HCEC 1CT (cell line): ENCODE results near the gene SCN5A.

Experiments used
- DNase-seq: peaks from one replicate; pipeline ENCODE4 v3.0.0-alpha.2; 2017

The SCN5A gene

DNA sequence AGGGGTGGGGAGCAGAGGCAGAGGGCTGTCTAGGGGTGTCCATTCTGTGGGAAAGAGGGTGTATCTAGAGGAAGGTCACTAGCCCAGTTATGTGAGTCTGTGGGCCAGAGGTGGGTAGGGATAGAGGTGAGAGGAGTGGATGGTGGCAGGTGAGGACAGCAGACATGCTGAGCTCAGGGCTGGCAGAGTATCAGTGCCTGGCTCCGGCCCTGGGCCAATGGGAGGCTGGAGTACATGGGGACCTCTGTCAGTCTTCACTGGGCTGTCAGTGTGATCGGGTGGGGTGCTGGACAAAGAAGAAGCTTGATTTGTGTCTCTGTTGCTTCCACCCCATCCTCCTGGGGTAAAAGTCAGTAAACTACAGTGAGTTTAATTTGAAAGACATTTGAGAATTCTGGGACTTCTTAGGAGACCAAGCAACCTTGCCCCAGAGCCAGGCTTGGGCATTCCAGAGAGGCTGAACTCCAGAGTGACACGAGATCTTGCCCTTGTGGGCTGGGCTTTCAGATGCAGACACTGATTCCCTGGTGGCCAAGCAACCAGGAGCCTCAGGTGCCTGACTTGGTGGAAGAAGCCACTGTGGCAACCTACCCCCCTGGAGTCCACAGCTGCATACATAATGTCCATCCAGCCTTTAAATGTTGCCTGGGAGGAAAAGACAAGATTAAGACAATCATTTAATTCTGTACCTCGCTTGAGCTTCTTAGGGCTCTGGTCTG is 92.7 kb downstream of the SCN5A start:
- DNase-seq, result no peak

DNA sequence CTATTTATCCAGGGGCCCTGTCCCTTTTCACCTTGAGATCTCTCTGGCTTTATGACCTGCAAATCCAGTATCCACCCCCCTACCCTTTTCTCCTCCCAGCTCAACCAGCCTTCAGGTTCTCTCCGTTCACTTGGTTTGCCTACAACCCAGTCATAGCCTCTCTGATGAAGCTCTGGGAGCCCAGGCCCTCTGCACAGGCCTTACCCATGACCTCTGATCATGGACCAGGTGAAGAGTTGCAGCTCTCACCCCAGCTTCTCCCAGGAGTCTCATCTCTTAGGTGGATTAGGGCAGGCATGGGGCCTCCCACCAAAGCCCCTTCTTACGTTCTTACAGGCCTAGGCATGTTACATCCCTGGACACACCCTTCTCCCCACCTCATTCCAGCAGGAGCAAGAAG is 93.6 kb downstream of the SCN5A start:
- no peak for DNase-seq

DNA sequence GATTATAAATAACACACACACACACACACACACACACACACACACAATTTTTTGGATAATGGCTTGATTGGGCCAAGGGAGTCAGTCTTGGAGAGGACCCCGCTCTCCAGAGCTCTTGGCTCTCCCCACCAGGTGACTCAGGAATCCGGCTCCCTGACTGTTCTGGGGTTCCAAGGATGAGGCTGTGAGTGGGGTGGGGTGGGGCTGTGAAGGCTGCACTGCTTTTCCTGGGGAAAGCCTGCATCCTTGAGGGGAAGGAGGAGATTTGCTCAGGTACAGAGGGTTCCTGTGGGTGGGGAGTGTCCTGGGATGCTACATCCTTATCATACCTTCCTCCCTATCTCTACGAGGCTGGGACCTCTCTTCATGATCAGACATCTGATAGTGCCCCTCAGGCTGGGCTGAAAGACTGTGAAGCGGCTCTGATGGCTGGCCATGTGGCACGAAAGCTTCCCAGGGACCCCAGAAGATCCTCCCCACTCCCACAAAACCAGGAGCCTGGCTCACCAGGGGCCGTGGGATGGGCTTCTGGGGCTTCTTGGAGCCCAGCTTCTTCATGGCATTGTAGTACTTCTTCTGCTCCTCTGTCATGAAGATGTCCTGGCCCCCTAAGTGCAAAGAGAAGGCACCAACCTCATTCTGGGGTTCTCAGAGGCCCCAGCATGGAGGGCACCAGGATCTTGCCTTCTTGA is 94.2 kb downstream of the SCN5A start:
- DNase-seq, result no peak

DNA sequence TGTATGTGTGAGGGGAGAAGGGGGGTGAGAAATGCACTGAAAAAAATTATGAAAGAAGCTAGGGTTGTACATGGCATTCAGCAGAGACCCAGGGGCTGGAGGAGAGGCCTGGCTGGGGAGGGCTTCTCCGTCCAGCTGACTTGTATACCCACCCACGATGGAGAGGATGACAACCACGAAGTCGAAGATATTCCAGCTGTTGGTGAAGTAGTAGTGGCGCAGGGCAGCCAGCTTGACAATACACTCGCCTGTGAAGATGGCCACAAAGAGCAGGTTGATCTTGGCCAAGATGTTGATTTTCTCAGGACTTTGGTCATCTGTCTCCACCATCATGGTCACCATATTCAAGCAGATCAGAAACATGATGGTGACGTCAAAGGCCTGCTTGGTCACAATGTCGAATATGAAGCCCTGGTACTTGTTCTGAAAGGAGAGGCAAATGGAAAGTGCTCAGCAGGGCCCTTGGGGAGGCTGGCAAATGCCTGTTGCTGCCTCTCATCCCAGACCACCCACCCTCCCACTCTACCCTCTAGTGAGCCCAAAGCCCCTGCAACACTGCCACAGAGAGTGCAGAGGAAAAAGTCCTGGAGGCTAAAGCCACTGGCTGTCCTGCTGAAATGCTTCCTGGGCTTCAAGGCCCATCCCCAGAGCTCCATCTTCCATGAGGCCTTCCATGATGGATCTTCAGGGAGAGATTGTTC is 95.2 kb downstream of the SCN5A start:
- DNase-seq, result no peak

DNA sequence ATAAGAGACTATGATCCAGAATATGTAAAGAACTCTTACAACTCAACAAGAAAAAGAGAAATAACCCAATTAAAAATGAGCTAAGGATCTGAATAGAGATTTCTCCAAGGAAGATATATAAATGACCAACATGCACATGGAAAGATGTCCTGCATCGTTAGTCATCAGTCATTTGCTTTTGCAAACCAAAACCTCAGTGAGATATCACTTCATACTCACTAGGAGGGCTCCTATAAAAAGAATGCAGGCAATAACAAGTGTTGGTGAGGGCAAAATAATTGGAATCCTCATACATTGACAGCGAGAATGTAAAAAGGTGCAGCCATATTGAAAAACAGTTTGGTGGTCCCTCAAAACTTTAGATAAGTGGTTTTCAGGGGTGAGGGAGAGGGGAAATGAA is 96.4 kb downstream of the SCN5A start:
- DNase-seq, result no peak

DNA sequence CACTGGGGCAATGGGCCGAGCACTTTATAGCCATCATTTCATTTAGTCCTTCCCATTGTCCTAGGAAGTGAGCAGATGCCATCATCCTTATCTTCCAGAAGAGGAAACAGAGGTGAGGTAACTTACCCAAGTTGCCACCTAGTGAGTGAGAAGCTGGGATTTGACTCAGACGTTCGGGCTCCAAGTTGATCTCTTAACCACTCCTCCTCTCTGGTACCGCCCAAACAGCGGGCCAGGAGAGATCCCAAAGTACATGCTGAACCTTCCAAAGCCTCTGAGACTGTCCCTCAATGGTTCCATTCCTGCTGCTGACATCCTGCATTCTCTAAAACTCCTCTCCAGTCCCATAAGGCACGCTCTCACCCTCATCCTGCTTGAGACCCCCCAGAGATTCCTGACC is 97.1 kb downstream of the SCN5A start:
- DNase-seq, result no peak

DNA sequence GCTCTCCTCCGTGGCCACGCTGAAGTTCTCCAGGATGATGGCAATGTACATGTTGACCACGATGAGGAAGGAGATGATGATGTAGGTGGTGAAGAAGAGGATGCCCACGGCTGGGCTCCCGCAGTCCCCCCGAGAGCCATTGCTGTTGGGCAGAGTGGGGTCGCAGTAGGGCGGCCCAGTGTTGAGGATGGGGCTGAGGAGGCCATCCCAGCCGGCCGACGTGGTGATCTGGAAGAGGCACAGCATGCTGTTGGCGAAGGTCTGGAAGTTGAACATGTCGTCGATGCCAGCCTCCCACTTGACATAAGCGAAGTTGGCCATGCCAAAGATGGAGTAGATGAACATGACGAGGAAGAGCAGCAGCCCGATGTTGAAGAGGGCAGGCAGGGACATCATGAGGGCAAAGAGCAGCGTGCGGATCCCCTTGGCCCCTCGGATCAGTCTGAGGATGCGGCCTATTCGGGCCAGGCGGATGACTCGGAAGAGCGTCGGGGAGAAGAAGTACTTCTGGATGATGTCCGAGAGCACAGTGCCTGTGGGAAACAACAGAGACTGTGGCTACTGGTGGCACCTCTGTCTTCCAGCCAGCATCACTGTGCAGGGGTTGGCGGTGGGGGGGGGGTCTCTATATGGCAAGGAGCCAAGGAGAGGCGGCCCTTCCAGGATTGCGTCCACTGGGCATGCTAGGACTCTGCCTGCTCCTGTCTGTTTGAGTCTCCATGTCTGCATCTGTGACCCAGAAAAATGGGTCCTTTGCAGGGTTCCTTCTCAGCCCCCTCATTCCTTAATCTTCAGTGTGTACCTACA is 98.3 kb downstream of the SCN5A start:
- DNase-seq, result no peak

DNA sequence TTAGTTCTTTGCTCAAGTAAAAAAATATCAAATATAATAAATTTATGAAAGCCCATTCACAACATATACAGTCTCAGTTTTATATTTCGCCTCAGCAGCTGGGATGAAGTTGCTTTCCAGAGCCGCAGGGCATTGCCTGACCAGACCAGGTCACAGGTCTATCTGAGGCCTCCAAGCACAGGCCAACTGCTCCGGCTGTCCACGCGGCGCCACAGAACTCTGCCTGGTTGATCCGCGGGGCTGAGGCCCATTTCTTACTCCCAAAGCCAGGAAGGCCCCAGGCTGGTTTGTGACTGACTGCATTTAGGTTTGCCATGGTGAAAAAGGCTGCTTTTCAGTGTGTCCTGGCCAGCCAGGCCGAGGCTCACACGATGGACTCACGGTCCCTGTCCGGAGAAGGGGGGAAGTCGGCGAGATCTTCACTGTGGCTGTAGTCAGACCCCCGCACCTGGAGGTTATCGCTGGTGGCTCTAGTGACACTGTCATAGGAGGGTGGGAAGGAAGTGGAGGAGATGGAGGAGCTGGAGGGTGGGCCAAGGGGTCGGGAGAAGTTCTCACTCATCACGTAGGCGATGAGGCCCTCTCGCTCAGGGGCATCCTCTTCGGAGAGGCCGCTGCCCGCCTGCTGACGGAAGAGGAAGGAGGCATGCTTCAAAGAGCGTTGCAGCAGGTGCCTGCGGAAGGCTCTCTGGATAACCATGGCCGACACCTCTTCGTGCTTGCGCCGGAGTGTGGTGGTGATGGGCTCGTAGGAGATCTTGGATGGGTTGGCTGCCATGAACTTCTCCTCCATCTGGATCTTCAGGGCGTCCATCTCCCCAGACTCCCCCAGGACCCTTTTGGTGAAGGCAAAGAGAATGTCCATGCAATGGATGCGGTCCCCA is 99.3 kb downstream of the SCN5A start:
- no peak for DNase-seq

DNA sequence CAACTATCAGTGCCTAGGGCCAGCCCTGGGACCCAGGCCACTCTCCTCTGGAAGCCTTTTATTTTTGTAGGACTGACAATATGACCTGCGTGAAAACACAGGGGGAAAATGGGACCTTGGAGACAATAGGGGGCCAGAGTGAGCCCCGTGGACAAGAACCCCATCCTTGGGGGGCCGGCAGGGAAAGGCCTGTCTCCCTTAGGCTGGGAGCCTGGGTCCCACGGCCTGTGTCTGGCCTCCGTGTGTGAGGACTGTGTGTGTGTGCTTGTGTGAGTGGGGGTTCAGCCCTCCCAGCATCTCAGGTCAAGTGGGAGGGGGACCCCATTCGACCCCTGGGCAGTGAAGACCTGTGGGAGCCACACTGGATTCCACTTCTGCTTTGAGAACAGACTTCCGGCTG is 100.0 kb downstream of the SCN5A start:
- no peak for DNase-seq

DNA sequence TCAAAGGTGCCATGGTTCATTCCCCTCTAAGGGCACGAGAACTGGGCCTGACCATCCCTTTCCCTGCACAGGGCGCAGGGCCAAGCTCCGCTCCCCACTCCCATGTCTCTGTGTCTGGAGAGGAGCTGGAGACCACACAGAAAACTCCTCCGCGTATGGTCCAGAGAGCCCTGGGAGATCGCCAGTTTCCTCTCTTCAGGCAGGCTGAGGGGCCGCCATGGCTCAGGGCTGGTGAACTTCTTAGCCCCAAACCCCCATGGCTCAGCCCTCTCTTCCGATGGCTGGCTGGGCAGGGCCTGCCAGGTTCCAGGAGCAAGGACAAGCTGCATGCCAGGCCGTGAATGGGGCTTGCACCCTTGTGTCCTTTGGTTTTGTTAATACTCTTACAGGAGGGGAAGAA is 100.4 kb downstream of the SCN5A start:
- DNase-seq, result no peak

DNA sequence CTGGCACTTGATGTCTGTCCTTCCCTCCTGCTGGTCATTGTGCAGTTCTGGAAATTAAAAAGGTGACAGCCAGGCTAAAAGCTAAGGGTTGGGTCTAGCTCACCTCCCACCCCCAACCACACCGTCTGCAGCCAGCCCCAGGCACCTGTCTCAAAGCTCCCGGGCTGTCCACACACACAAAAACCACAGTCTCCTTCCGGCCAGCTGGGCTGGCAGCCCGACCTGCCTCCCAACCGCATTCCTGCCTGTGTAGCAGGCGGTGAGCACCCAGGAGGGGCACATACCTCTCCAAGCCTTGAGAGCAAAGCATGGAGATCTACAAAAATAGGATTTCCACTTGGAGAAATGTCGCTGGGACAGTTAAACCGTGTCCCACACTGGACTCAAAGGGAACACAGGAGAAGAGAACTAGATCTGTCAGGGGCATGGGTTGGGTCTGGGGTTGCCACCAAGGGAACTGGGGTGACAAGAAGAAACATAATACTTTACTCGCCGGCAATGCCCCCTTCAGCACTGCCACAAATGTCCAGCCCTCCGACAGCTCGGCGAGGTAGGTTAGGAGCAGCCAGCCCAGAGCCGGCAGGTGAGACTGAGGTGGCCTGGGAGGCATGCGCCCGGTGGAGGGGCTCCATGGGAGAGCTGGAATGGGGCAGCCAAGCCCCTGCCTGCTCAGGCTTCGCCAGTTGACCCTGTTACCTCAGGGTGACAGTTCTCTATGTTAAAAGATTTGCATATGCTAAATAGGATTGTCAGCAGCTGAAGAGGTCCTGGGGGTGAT is 101.1 kb downstream of the SCN5A start:
- no peak for DNase-seq

DNA sequence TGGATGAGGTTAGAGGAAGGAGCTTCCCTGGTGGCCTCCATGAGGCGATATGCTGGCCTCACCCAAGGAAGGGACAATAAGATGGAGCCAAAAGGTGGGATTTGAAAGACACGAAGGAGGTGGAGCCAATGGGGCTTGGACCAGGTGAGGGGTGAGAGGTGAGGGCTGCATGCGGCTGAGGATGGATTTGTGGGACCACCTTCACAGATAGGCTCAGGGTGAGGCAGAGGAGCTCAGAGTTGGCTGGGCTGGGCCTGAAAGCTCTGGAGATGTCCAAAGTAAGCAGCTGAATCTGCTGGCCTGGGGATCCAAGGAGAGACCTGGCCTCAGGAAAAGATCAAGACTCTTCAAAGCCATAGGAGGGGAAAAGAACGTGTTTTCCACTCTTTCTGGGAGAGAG is 103.5 kb downstream of the SCN5A start:
- no peak for DNase-seq

DNA sequence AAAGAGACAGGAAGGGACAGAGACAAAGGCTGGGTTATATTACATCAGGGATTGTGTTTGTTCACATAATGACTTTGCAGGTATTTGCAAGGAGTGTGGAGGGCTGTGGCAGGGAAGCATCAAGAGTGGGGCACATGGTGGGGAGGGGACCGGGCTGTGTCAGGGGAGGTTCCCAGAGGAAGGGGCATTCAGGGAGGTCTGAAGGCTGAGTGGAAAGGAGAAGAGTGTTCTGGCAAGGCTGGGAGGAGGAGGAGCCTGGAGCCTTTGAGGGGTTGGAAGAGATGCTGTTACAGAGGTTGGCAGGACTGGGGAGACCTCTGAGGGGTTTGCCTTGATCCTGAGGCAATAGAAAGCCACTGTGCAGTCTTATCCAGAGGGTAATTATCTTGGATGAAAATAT is 103.9 kb downstream of the SCN5A start:
- DNase-seq, result no peak

DNA sequence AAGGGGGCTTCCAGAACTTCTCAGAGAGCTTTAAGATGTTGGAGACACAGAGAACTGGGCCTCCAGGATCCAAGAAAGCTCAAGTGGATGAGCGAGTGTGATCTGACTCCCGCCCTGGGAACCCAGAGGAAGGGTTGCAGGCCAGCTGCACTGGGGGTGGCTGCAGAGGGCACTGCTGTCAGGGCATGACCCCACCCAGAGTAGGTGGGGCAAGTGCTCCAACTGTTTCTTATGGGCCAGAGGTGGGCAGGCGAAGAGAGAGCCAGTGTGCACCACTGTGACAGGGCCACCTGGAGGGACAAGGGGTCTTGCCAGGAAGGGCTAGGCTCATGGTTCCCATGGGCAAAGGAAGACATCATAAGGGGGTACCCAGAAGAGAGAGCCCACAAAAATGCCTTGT is 104.6 kb downstream of the SCN5A start:
- DNase-seq, result no peak

DNA sequence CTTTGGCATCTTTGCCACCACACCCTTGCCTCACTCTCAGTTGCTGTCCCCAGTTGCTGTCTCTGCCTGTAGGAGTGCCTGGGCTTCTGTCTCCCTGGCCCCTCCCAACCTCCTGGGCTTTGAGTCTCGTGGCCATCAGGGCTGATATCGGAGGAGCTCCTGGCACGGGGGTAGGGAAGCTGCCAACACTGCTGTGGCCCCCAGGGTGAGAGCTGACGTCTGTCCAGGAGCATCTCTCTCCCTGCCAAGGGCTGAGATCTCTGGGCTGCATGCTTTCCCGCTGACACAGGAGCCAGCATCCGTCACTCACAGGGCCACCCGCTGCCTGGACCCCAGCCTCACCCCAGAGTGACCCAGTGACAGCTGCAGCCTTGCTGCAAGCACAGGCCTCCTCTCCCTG is 105.9 kb downstream of the SCN5A start:
- no peak for DNase-seq

DNA sequence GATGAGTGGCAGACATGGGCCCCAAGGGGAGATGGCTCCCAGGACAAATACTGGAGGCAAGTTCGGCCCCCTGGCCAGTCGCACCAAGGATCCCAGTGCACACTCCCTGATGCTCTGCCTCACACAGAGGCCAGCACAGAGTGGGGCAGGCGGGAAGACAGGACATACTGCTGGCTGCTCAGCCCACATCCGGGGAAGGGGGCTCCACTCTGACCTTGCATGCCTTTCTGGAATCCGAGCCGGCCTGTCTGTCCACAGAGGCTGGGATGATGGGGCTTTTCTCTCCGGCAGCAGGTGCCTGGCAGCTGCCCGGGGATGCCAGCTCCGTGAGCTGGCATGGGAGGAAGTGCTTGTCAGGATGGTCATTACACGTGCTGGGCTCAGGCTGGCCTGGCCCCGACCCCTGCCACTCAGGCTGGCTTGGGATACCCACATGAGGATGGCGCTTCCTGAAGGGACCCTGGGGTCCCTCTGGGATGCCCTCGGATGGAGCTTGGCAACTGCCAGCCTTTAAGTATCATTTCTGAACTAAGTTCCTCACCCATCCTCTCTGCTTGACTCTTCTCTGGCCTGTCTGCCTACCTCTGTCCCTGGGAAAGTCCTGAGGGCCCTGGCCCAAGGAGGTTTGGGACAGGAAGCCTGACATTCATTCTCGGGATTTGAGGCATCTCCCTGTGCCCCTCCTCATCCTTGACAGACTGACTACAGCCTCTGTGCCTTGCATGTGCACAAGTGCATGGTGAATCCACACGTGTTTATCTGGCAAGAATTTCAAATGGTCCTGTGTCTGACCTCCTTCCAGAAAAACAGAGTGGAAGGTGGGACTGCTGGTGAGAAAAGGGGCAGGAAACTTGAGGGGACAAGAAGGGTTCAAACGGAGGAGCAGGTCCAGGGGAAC is 106.8 kb downstream of the SCN5A start:
- DNase-seq, result peak; percentile 29

DNA sequence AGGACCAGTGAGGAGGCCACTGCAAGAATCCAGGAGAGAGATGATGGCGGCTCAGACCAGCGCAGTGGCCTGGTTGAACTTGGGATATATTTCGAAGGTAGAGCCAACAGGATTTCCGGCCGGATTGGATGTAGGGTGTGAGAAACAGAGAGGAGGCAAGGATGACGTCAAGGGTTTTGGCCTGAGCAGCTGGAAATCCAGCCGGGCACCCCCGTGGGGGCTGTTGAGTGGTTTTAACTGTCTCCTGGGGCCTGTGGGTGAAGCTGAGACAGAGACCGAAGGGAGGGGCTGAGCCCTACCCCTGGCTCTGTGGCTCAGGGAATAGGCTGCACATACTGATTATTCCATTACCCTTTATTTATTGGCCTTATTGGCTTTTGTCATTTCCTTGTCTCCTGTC is 107.7 kb downstream of the SCN5A start:
- no peak for DNase-seq

DNA sequence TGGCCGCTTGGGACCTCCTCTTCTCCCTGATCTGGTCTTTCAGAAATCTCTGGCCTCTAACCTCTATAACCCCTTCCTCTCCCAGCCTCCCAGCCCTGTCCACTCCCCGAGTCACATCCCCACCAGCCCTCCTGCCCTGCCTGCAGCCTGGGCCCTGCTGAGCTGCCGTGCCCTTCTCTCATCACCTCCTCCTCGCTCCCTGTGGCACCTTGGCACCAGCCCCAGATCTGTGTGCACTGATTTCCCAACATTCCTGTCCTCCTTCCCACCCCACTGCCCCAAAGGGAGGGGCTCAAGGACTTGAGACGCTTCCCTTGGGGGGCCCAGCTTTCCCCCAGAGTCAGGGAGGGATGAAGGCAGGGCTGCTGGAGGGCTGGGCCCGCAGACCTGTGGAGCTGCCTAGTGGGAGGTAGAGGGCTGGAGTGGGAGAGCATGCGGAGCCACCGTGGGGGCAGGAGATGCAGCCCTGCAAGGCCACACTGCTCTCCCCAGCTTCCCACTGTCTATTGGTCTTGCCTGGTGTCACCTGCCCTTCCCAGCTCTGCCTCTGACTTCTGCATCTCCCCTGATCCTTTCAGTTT is 110.6 kb downstream of the SCN5A start:
- no peak for DNase-seq

DNA sequence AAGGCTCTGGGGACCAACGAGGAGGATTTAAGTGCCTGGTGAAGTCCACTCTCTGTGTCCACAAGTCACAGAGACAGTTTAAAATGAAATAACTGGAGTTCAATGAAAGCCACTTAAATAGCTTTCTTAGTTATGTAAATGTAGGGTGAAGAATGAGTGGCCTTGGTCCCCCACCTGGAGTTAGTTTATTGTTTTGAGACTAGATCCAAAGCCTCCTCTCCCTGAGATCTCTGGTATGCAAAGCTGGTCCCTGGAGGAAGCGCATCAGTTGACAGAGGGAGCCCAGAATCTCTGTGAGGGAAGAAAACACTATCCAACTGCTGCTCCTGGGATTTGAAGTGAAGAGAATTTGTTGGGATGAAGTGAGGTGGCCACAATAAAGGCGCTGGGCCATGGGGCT is 112.8 kb downstream of the SCN5A start:
- no peak for DNase-seq

DNA sequence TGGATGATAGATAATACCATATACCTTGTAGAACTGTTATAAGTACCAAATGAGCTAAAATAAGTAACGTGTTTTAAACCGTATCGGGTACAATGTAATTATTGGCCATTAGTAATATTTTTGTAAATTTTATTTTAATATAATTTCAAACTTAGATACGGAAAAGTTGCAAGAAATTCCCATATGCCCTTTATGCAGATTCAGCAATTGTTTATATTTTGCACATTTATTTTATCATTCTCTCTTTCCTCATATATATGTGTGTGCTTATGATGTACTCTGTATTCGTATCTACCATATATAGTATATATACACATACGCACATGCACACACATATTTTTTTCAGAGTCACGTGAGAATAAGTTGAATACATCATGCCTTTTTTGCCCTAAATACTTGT is 114.9 kb downstream of the SCN5A start:
- DNase-seq, result no peak
